HG03565 (cell line): ENCODE data around the gene PHOSPHO2.

Source experiments
- ATAC-seq: cut with Tn5 transposase; IDR thresholded peaks from one replicate; pipeline ENCODE4 v1.9.1; 2021; ENCODE audit warnings: mild to moderate bottlenecking, moderate library complexity; ENCODE audit not compliant: unreplicated experiment

PHOSPHO2 gene

DNA sequence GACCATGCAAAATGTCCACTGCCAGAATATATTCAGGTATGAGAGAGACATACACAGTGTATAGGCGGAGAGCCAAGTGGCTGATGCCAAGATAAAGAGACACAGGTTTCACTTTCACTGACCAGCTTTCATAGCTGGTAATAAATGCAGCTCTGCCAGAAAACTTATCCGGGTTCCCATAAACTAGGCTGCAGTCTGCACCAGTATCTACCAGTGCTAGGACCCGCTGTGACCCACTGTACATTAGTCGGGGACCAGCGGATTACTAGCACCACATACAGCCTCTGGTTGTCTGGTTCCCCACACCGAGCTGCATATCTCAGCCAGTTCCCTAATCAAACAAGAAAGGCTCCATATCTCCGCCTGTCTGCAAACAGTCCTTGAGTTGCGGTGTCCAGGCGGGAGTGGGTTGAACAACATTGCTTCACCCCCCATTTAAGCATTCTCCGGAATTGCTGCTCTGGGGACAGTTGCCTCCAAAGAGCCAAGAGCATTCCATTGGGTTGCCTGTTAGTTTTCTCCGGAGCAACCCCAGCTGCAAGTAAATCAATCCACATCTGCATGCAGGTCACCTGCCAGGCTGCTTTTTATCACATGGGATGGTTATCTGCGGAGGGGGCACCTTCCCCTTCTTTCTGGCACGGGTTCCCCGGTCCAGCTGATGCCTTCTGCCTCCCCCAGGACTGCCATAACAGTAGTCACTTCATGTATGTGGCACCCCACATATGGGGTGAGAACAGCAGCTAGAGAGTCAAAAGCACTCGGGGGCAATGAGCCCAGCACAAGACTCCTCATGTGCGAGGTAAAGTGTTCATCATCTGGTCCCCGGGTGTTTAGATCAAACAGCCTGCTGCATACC, 21.3 kb downstream of the PHOSPHO2 start:
- no peak for ATAC-seq

DNA sequence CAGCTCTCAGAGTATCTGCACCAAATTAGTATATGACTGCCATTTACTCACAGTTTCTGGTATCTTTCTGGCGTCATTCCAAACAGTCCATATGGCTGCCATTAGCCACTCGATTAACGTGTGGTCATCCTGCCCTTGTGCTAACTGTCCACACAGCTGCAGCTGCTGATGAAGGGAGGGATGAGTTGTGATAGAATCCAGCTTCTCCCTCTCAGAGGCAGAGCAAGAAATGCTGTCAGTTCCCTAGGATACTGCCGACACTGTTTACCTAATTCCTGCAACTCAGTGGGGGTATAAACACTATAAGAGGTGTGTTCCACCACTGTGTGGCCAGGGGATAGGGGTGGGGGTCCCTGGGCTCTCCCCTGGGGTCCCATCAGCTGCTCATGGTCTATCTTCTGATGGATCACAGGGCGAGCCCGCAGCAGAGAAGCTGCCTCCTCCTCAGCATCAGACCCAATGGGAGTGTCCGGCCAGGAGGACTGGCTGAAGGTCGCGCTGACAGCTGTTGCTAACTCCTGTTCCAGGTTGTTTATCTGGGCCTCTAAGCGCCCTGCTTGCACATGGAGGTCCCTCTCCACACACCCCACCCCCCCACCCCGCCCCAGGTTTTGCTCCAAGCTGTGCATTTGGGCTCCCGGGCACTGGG, 22.1 kb downstream of the PHOSPHO2 start:
- ATAC-seq = no peak

DNA sequence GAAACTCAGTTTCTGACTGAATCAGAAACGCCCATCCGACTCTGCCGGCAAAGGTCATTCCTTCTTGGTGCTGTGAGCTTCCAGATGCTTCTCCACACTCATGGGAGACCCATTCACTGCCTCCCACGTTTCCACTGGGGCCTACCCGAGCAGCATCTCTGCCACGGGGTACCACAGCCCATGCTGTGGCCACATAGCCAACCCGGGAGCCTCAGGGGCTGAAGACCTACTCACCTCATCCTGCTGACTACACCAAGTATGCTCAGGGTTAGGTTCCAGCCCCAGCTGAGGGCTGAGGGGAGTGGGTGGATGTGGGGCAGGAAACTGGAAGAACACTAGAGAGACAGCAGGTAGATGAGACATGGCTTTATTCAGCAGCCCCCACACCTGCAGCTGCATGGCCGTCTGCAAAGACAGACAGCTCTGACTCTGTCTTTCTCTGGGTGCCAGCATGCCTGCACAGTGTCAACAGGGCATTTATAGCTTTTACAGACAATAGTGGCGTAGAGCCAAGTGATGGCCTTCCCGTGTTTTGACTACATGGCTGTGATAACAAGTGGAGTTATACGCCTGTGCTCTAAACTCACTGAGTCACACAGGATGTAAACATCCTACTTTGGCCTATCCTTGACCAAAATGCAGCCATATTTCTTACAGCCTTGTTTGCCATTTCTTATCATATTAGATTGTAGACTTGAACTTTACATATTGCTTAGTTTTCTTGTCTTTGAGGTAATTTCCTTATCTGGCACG, 22.8 kb downstream of the PHOSPHO2 start:
- ATAC-seq = no peak

DNA sequence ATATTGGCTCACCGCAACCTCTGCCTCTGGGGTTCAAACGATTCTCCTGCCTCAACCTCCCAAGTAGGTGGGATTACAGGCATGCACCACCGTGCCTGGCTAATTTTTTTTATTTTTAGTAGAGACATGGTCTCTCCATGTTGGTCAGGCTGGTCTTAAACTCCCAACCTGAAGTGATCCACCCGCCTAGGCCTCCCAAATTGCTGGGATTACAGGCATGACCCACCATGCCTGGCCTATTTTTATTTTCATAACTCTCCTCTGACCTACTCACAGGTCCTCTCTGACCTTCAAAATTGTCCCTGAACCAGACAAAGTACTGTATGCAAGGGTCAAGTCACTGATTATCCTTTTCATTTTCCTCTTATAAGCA, 23.4 kb downstream of the PHOSPHO2 start:
- ATAC-seq = no peak

GRCh38 chr2:169718930-169719504, 24.7 kb downstream of the PHOSPHO2 start:
- ATAC-seq = no peak

- no peak for ATAC-seq
Measured at GRCh38 chr2:169721016-169721415, 26.7 kb downstream of the PHOSPHO2 start.

DNA sequence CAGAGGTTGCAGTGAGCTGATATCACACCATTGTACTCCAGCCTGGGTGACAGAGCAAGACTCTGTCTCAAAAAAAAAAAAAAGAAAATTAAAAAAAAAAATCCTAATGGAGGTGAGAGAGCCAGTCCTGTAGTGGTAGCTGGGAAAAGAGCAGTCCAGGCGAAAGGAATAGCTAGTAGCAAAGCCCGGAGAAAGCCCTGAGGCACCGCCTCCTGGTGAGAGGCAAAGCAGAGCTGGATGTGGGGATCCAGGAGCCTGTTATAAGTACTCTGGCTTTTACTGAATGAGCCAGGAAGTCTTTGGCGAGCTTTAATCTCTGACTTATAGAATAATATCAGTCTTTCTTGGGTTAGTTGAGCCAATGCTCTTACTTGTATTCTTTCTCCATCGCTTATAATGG, 32.8 kb downstream of the PHOSPHO2 start:
- no peak for ATAC-seq

- no peak for ATAC-seq
Measured at GRCh38 chr2:169729274-169729605, 35.0 kb downstream of the PHOSPHO2 start.

GRCh38 chr2:169732075-169732474, 37.8 kb downstream of the PHOSPHO2 start:
- no peak for ATAC-seq

GRCh38 chr2:169732583-169733358, 38.5 kb downstream of the PHOSPHO2 start:
- ATAC-seq = no peak

- ATAC-seq = peak; percentile 27
Measured at GRCh38 chr2:169734169-169734847, 40.0 kb downstream of the PHOSPHO2 start.

DNA sequence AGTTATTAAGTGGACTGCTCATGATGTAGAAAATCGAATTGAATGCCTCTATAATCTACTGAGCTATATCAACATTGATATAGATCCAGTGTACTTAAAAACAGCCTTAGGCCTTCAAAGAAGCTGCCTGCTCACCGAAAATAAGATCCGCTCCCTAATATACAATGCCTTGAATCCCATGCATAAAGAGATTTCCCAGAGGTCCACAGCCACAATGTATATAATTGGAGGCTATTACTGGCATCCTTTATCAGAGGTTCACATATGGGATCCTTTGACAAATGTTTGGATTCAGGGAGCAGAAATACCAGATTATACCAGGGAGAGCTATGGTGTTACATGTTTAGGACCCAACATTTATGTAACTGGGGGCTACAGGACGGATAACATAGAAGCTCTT, 41.4 kb downstream of the PHOSPHO2 start:
- no peak for ATAC-seq

- no peak for ATAC-seq
Measured at GRCh38 chr2:169736902-169737301, 42.6 kb downstream of the PHOSPHO2 start.

GRCh38 chr2:169738566-169739229, 44.4 kb downstream of the PHOSPHO2 start:
- no peak for ATAC-seq

- no peak for ATAC-seq
Measured at GRCh38 chr2:169739351-169739750, 45.1 kb downstream of the PHOSPHO2 start.

DNA sequence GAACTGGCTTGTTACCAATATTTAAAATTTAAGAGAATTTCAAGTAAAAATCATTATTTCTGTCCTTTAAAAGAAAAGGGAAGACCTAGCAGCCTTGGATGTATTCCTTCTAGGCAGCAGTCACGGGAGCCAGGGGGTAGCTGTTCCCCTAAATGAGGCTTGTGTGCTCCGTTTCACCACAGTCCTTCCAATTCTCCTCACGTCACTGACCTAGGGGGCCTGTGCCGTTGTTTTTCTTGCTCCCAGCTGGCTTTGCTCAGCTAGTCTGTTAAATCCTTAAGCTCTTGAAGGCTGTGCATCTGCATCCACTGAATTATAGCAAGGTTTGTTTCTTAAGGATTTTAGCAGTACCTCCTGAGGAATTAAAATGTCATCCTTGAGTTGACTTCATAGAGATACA, 49.3 kb downstream of the PHOSPHO2 start:
- ATAC-seq = no peak

DNA sequence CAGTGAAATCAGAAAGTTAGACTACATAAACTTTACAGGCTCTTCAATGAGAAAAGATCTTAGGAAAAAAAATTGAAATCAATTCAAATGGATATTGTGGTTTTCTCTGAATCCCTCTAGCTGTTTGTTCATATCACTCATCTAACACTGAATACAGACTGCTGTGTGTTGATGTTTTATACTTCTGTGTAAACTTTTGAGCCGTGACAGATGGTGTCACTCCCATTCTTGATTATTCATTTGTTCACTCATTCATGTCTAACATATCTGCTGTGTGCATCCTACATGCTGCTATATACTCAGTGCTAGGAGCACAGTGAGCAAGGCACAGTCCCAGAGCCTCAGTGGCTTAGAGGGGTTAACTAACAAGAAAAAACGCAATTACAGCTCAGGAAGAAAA, 52.0 kb downstream of the PHOSPHO2 start:
- ATAC-seq = no peak

- no peak for ATAC-seq
Measured at GRCh38 chr2:169748319-169748718, 54.0 kb downstream of the PHOSPHO2 start.
